SK-N-SH treated with all-trans-retinoic acid at 6 μM for 48 hours (cell line): ENCODE data around the gene LEAP2.
"Not testable (repeated sequence)": the region's sequence is repeated elsewhere in the genome, so short reads cannot be mapped to it uniquely, and the experiment has no call there.

ENCODE experiments used
- ATAC-seq: fragments of 200-7000 bp; cut with Tn5 transposase; 3 replicates; pipeline ENCODE4 v1.9.1; 2020; ENCODE audit warnings: mild to moderate bottlenecking, moderate library complexity
- ARNTL ChIP-seq: fragments of 450-650 bp; formaldehyde crosslinking; IDR thresholded peaks from 2 replicates; pipeline ENCODE4 v1.5.0; 2020; ENCODE audit warnings: low read depth, mild to moderate bottlenecking, moderate library complexity, borderline replicate concordance
- BACH2 ChIP-seq: fragments of 250-450 bp; sonication (Bioruptor Pico); IDR thresholded peaks from 2 replicates; pipeline ENCODE4 v1.9.0; 2021; ENCODE audit warnings: mild to moderate bottlenecking, borderline replicate concordance
- CSDC2 ChIP-seq: fragments of 250-450 bp; sonication (Bioruptor Pico); IDR thresholded peaks from 2 replicates; pipeline ENCODE4 v1.5.0; 2020; ENCODE audit warnings: mild to moderate bottlenecking, moderate library complexity
- CSRNP3 ChIP-seq: fragments of 250-450 bp; sonication (Bioruptor Pico); IDR thresholded peaks from 2 replicates; pipeline ENCODE4 v1.5.1; 2021; ENCODE audit warnings: mild to moderate bottlenecking, moderate library complexity
- ESRRG ChIP-seq: fragments of 250-450 bp; sonication (Bioruptor Pico); IDR thresholded peaks from 2 replicates; pipeline ENCODE4 v1.6.1; 2021; ENCODE audit warnings: mild to moderate bottlenecking
- GLIS3 ChIP-seq: fragments of 250-450 bp; sonication (Bioruptor Pico); IDR thresholded peaks from 2 replicates; pipeline ENCODE4 v1.5.0; 2020; ENCODE audit warnings: mild to moderate bottlenecking, moderate library complexity
- ISL1 ChIP-seq: fragments of 250-450 bp; sonication (Bioruptor Pico); IDR thresholded peaks from 2 replicates; pipeline ENCODE4 v2.1.2; 2022; ENCODE audit warnings: mild to moderate bottlenecking, moderate library complexity
- OSR1 ChIP-seq: fragments of 250-450 bp; sonication (Bioruptor Pico); IDR thresholded peaks from 2 replicates; pipeline ENCODE4 v1.8.0; 2022; ENCODE audit warnings: moderate library complexity, mild to moderate bottlenecking, inconsistent platforms
- PATZ1 ChIP-seq: fragments of 250-450 bp; sonication (Bioruptor Pico); IDR thresholded peaks from 2 replicates; pipeline ENCODE4 v1.8.0; 2020; ENCODE audit warnings: mild to moderate bottlenecking, moderate library complexity, borderline replicate concordance
- POU6F1 ChIP-seq: fragments of 250-450 bp; sonication (Bioruptor Pico); IDR thresholded peaks from 2 replicates; pipeline ENCODE4 v1.8.0; 2021; ENCODE audit warnings: low read depth, mild to moderate bottlenecking, moderate library complexity, borderline replicate concordance
- PPARA ChIP-seq: fragments of 250-450 bp; sonication (Bioruptor Pico); IDR thresholded peaks from 2 replicates; pipeline ENCODE4 v1.5.0; 2020; ENCODE audit warnings: mild to moderate bottlenecking, borderline replicate concordance
- SNAI2 ChIP-seq: fragments of 250-450 bp; sonication (Bioruptor Pico); IDR thresholded peaks from 2 replicates; pipeline ENCODE4 v1.5.0; 2020; ENCODE audit warnings: mild to moderate bottlenecking, moderate library complexity
- TCF4 ChIP-seq: fragments of 250-450 bp; sonication (Bioruptor Pico); IDR thresholded peaks from 2 replicates; pipeline ENCODE4 v1.8.0; 2021; ENCODE audit warnings: mild to moderate bottlenecking, moderate library complexity, borderline replicate concordance
- TOX ChIP-seq: fragments of 250-450 bp; sonication (Bioruptor Pico); IDR thresholded peaks from 2 replicates; pipeline ENCODE4 v1.8.0; 2021; ENCODE audit warnings: mild to moderate bottlenecking, moderate library complexity, borderline replicate concordance
- ZC3H10 ChIP-seq: fragments of 250-450 bp; sonication (Bioruptor Pico); IDR thresholded peaks from 2 replicates; pipeline ENCODE4 v1.5.1; 2021; ENCODE audit warnings: mild to moderate bottlenecking, moderate library complexity
- ZFP3 ChIP-seq: fragments of 250-450 bp; sonication (Bioruptor Pico); IDR thresholded peaks from 2 replicates; pipeline ENCODE4 v1.5.0; 2020; ENCODE audit warnings: mild to moderate bottlenecking, moderate library complexity
- ZNF8 ChIP-seq: fragments of 450-650 bp; formaldehyde crosslinking; IDR thresholded peaks from 2 replicates; pipeline ENCODE4 v1.5.0; 2020; ENCODE audit warnings: mild to moderate bottlenecking, moderate library complexity

The LEAP2 gene

GRCh38 chr5:132853323-132853722, 20.1 kb upstream of the LEAP2 start (continued):
- no peak for TF ChIP-seq PATZ1 (CRISPR knock-in tag)
- TF ChIP-seq GLIS3 (CRISPR knock-in tag), result no peak
- no peak for TF ChIP-seq ISL1 (CRISPR knock-in tag)
- no peak for TF ChIP-seq BACH2 (CRISPR knock-in tag)
- no peak for TF ChIP-seq ARNTL (CRISPR knock-in tag)
- no peak for TF ChIP-seq ZC3H10 (CRISPR knock-in tag)

- no peak for TF ChIP-seq ZNF8 (CRISPR knock-in tag)
- no peak for TF ChIP-seq CSRNP3 (CRISPR knock-in tag)
- no peak for TF ChIP-seq ESRRG
- TF ChIP-seq CSDC2, result no peak
- no peak for TF ChIP-seq TOX (CRISPR knock-in tag)
- no peak for TF ChIP-seq OSR1 (CRISPR knock-in tag)
- no peak for TF ChIP-seq ARNTL (CRISPR knock-in tag)
- no peak for TF ChIP-seq ZFP3
- ATAC-seq, result no peak; the same call in 2 of the 3 replicates
Observed at GRCh38 chr5:132853790-132854189, 19.7 kb upstream of the LEAP2 start.

- ATAC-seq, result peak; percentile 91
- TF ChIP-seq ISL1 (CRISPR knock-in tag) (peak; percentile 61), SNAI2 (CRISPR knock-in tag) (0 out of 2 replicates have a peak, but pooled peaks have one; percentile 10), PATZ1 (CRISPR knock-in tag) (no peak), POU6F1 (CRISPR knock-in tag) (no peak)
Observed at GRCh38 chr5:132854301-132854700, 19.2 kb upstream of the LEAP2 start.

GRCh38 chr5:132854992-132855391, 18.5 kb upstream of the LEAP2 start:
- ATAC-seq, result not testable (repeated sequence)

GRCh38 chr5:132856011-132856410, 17.5 kb upstream of the LEAP2 start:
- TF ChIP-seq ARNTL (CRISPR knock-in tag) (no peak), TOX (CRISPR knock-in tag) (no peak)
- ATAC-seq, result no peak

- no peak for ATAC-seq
- TF ChIP-seq PPARA (CRISPR knock-in tag) (no peak), PATZ1 (CRISPR knock-in tag) (no peak), ESRRG (no peak), SNAI2 (CRISPR knock-in tag) (no peak), ZFP3 (no peak), TCF4 (CRISPR knock-in tag) (no peak), CSRNP3 (CRISPR knock-in tag) (no peak), GLIS3 (CRISPR knock-in tag) (no peak), ARNTL (CRISPR knock-in tag) (no peak)
Observed at GRCh38 chr5:132859889-132860437, 13.5 kb upstream of the LEAP2 start.
